HG03108 (cell line): ENCODE results near the gene NCR3LG1.

ENCODE experiments used
- ATAC-seq: cut with Tn5 transposase; IDR thresholded peaks from one replicate; pipeline ENCODE4 v1.9.1; 2021; ENCODE audit warnings: moderate library complexity; ENCODE audit not compliant: unreplicated experiment

Gene NCR3LG1, protein sequence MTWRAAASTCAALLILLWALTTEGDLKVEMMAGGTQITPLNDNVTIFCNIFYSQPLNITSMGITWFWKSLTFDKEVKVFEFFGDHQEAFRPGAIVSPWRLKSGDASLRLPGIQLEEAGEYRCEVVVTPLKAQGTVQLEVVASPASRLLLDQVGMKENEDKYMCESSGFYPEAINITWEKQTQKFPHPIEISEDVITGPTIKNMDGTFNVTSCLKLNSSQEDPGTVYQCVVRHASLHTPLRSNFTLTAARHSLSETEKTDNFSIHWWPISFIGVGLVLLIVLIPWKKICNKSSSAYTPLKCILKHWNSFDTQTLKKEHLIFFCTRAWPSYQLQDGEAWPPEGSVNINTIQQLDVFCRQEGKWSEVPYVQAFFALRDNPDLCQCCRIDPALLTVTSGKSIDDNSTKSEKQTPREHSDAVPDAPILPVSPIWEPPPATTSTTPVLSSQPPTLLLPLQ

GRCh38 chr11:17351510-17352176 is at the start of gene NCR3LG1:
NCR3LG1 (plus strand) TSS chr11:17351800; CDS start chr11:17351970, 170 bp downstream.
- ATAC-seq = no peak

- no peak for ATAC-seq
Measured at GRCh38 chr11:17313349-17314231, 38.0 kb upstream of the NCR3LG1 start.

DNA sequence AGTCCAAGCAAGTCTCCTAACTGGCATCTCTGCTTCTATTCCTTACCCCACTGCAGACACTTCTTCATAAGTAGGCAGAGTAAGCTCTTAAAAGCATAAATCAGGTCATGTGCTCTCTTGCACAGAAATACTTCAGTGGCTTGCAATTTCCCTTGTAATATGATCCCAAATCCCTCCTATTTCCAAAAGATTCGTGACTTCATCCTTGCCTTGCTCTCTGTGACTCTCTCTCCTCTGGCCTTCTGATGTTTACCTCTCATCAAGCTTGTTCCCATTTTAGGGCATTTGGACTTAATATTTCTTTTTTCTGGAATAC is 37.4 kb upstream of the NCR3LG1 start:
- ATAC-seq = no peak

GRCh38 chr11:17314904-17315426 is 36.6 kb upstream of the NCR3LG1 start:
- ATAC-seq = no peak

DNA sequence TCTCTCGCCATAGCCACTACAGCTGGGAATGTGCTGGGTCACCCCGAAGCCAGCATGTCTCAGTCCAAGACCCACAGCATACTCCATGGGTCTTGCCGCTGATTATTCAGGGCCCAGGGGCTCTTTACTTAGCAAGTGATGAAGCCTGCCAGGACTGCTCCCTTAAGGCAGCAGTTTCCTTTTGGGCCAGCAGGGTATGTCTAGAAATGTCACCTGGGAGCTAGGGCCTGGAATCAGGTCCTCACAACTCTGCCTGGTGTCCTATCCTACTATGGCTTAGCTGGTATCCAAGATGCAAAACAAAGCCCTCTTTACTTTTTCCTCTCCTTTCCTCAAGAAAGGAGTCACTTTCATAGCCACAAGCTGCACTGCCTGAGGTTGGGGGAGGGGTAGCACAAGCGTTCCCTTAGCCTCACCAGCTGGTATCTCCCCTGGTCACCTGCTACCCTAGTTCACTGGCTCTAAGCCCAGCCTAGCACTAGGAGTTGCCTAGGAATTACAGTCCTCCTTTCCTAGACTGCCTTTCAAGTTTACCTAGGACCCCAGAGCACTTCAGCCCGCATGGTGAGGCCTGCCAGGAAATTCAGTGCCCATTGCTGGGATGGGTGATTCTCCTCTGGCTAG is 22.6 kb upstream of the NCR3LG1 start:
- ATAC-seq = no peak

DNA sequence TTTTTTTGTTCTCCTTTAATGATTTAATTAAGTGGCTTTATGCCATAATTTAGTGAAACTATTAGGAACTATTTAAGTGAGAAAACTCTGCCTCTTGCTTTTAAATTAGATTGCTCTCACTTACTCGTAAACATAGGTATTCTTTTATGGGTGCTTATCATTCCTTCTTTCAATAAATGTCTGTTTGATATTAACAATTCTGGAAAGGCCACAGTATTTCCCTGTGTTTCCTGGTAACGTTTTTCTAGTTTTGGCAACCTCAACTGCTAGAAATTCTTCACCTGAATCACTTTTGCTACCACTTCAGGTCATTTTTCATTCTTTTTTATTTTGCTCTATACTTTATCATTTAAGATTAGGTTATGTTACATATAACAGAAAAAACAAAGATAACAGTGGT is 19.9 kb upstream of the NCR3LG1 start:
- ATAC-seq = no peak

DNA sequence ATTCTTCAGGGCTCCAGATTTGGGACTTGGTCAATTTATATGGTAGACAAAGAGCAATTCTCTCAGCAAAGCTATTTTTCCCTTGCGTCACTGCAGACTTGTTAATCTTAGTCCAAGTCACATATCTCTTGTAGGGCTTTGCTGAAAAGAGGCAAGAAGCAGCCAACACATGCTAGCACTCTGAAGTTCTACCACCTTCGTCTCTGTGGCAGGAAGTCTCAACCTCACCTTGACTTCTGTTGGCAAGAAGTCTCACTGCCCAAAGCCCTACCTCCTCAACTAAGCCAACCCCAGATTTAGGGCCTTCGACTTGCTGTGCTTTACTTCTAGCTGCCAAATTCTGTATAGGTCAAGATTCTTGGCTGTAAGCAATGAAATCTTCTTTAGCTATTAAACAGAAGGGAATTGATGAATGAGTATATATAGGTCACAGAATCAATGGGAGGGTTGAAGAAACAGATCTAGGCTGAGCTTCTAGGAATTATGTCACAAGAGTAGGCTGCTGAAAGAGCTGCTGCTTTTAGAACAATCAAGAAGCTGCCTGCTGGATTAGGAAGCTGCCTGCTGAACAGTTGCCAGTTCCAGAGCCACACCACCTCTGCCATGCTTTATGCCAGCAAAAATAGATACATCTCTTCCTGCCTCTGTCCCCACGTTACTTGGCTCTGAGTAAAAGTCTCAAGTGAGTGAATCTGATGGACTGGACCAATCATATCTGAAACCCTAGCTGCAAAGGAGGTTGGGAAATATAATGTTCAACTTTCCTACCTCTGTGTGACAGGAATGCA is 17.6 kb upstream of the NCR3LG1 start:
- ATAC-seq = no peak

- ATAC-seq = no peak
Measured at GRCh38 chr11:17343257-17343656, 8.3 kb upstream of the NCR3LG1 start.

- no peak for ATAC-seq
Measured at GRCh38 chr11:17343907-17344306, 7.7 kb upstream of the NCR3LG1 start.

DNA sequence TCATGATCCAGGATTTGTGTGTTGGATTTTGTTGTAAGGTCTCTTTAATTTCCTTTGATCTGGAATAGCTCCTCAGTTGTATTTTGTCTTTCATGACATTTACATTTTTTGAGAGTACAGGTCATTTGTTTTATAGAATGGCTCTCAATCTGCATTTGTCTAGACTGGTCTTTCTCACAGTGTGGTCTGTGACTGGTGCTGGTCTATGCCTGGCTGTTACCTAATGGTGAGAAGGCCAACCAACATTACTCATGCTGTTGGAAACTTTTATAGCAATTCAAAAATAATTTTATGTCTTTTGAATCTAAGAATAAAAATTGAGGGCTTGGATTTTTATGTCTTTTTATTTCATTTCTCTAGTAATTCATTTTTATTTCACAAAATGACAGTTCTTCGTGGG is 3.9 kb upstream of the NCR3LG1 start:
- ATAC-seq = no peak

DNA sequence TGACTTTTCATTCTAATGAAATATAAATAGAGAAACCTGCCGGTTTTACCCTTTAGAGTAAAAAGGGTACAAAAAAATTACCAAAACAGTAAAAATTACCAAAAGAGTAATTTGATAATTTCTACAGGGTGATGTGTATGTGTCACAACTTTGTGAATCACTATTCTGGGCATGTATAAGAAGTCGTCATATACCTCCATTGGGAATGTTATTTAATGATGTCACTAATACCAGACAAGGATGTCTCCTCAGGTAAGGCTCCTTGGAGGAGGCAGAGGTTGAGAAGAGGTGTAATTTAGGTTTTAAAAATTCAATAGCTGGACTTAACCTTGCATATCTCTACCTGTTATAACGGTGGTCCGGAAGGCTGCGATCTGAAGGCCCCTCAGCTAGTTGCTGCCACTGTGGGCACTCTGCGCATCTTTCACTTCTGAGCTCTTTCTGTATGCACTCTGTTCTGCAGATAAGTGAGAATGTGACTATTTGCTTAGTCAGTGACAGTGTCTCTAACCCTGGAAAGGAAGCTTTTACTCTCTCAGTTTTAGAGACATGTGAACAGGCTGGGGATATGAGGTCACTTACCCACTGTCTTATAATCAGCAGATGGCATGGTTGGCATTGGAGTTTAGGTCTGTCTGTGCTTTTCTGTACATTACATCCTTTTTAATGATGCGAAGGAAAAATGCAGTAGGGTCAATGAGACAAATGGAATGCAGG is 987 bp upstream of the NCR3LG1 start:
- ATAC-seq = no peak

- ATAC-seq = no peak
Measured at GRCh38 chr11:17351172-17351509, 459 bp upstream of the NCR3LG1 start.

DNA sequence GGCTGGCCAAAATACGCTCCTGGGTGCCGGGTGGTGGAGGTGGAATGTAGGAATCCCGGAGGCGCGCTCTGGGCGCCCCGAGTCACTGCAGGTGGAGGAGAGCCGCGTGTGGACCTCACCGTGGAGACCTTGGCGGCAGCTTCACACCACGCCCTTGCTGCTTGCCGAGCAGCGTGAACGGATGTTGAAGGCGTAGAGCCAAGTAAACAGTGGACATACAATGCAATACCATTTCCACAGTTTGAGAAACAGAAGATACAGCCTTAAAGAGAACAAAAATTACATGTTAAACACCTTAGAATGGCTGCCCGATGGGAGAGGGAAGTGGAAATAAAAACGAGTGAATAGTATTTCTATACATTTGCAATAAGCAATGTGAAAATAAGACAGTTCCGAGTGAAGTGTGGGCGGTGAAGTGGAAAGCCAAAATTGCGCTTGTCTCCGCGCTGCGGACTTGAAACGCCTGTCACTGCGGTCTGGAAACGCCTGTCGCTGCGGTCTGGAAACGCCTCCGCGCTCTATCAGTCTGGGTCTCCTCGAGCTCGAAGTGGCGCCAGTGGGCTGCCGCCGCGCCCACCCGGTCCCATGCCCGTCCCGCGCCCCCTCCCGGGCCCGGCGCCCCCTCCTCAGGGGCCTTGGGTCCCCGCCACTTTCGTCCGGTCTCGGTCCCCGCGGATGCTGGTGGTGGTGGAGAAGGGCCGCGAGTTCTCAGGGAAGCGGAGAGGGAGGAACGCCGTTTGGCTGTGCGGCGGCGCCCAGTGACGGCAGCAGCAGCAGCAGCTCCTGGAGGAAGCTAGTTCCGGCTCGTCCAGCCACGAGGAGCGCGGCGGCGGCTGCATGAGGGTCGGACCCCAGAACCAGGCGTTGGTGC is 1.6 kb downstream of the NCR3LG1 start:
- ATAC-seq = no peak

GRCh38 chr11:17353821-17354600 is 2.4 kb downstream of the NCR3LG1 start:
- no peak for ATAC-seq

DNA sequence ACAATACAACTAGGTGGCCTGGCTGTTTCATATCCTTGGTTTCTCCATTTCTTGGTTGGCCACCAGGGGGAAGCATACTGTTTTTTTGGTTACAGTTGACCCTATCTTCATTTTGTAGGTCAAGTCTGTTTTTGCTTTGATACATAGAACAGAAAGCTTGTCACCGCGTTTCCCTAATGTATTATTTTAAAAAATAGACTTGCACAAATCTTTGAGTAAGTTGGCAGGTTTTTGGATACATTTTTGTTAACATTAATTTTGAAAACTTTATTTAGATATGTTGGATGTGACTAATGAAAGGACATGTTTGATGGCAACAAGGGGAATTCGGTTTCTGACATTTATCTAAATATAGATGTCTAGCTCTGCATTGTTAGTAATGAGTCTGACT is 3.0 kb downstream of the NCR3LG1 start:
- no peak for ATAC-seq

DNA sequence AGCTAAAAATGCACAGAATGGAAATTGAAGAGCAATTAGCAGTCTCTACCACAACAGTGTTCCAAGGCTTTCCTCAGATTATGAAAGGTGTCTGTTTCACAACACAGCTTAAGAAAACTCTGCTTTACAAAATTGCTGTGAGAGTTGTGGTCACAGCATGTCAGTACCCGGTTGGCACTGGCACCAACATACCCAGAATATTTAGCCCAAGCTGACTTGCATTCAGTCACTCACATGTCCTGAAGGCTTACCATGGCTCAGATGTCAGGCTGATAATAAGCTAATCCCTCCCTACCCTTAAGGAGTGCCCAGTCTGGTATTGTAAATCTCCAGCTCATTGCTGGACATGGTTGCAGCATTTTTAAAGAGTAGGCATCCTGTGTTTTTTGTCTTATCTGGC is 14.9 kb downstream of the NCR3LG1 start:
- no peak for ATAC-seq

DNA sequence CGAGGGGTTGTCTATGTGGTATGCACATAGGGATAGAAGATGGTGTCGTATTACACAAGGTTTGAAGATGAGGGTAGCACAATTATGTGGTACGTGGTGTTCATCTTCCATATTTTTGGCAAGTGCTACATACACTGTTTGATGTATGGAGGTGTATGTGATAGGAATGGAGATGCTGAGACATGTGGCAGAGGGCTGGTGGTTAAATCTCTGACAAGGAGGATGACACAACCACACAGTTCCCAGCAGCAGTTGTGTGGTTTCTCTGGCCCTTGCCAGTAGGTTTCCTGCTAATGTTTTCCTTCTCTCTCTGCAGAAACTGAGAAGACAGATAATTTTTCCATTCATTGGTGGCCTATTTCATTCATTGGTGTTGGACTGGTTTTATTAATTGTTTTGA is 17.0 kb downstream of the NCR3LG1 start:
- ATAC-seq = no peak

DNA sequence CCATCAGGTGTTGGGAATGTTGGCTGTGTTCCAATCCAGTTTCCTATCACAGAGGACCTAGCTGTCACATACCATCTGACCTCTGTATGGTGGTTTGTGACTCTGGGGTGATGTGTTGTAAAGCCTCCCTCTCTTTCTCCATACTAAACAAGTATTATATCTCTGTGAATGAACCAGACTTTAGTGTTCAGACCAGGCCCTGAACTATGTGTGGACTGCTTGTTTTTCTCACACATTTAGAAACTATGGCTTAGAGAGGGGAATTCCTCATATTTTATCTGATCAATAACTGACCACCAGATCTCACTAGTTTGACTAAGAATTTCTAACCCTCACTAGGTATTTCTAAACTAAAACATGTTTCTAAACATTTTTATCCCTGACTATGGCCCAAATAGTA is 17.5 kb downstream of the NCR3LG1 start:
- ATAC-seq = no peak
